Effector CD4-positive, alpha-beta T cell (primary cell): Measurements from ENCODE around the gene CNOT2.
"Not testable (repeated sequence)": the region's sequence is repeated elsewhere in the genome, so short reads cannot be mapped to it uniquely, and the experiment has no call there.

Experiments used
- DNase-seq: peaks from one replicate; pipeline ENCODE4 v3.0.0-alpha.2; 2020

The CNOT2 gene

DNA sequence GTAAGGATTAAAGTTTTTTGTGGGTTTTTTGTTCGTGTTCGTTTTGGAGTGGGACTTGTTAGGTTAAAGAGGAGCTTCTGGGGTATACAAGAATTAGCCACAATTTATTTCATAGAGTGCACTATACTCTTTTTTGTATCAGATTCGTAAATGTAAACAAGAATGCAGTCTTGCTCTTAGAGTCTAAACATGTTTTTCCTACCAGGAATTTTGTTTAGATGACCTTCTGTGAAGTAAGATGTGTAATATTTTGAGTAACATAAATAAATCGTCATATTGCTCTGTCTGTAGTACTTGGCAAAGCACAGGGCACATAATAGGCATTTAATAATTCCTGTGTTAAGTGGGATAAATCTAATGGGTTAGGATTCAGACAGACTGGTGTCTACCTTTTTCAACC is 9.6 kb downstream of the CNOT2 start:
- DNase-seq: no peak

DNA sequence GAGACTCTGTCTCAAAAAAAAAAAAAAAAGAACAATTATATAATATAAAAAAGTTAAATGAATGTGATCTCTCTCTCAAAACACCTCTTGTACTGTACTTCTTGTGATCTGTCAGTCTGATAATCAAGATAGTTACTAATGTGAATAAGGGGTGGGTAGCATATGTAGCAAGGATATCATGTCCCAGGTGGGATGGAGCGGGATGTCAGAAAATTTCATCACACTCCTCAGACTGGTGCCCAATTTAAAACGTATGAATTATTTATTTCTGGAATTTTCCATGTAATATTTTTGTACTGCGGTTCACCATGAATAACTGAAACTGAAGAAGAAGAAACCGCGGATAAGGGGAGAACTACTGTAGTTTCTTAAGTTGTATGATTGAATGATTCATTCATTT is 11.0 kb downstream of the CNOT2 start:
- DNase-seq: no peak

DNA sequence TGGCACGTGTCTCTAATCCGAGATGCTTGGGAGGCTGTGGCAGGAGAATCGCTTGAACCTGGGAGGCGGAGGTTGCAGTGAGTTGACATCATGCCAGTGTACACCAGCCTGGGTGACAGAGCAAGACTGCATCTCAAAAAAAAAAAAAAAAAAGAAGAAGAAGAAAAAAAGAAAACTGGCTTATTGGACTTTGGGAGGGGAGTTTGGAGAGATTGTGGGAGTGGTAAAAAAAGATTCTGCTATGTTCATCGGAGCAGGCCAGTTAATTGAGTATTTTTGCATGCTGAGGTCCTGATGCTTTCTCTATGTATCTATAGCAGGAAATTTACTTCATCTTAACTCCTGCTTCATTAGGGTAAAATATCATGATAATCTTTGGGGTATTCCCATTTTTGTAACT is 11.6 kb downstream of the CNOT2 start:
- no peak for DNase-seq

DNA sequence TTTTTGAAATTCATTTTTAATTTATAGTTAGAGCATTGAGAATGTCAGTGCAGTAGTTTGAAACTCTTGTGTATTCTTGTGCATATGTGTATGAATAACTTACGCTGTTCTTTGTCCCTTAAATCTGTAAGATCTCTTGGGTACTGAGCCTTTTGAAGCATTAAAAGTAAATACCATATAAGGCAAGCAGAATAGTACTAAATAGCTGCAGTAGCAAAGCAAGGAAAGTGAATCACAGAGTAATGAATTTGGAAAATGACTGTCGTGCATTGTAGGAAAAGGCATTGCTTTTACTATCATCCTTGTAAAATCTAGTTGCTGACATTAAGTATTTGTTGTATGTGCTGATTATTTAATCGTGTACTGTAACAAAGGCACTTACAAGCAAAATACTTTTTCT is 12.1 kb downstream of the CNOT2 start:
- DNase-seq: no peak

DNA sequence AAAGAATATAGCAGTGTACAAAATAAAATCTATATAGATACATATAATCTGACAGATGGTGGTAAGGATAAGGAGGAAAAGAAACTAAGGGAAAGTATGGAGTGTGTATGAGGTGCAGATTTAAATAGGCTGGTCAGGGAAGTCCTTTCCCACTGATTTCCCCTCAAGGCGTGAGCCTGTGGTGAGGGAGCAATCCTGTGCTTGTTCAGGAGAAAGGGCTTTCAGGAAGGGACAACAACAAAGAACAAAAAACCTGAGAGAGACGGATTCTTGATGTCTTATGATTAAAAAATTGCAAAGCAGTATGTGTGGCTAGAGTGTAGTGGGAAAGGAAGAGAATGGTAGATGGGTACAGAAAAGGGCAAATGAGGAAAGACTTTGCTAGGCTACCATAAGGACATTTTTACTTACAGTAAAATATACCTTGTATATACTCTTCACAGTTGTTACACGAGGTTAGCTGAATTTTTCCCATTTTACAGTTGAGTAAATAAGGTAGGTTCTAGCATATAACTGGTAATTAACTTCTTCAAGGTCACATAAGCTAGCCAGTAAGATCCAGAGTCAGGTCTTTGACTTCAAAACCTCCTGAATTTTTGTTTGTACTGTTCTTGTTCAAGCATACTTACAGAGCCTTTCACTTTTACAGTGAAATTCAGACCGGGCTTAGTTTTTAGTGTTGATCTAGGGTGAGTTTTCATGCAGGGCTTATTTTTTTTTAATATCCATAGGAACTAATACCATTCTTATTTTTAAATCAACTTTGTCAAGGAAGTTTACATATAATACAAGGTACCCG is 15.6 kb downstream of the CNOT2 start:
- DNase-seq: no peak

DNA sequence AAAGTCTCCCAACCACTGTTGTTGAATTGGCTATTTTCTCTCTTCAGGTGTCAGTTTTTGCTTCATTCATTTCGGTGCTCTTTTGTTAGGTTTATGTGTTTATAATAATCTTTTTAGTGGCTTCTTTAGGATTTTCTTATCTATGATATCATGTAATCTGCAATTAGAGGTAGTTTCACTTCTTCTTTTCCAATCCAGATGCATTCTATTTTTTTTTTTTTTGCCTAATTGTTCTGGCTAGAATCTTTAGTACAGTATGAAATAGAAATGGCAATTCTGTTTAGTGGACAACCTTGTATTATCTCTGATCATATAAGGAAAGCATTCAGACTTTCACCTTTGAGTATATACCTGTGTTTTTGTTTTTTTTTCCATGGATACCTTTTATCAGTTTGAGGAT is 17.4 kb downstream of the CNOT2 start:
- DNase-seq: no peak

DNA sequence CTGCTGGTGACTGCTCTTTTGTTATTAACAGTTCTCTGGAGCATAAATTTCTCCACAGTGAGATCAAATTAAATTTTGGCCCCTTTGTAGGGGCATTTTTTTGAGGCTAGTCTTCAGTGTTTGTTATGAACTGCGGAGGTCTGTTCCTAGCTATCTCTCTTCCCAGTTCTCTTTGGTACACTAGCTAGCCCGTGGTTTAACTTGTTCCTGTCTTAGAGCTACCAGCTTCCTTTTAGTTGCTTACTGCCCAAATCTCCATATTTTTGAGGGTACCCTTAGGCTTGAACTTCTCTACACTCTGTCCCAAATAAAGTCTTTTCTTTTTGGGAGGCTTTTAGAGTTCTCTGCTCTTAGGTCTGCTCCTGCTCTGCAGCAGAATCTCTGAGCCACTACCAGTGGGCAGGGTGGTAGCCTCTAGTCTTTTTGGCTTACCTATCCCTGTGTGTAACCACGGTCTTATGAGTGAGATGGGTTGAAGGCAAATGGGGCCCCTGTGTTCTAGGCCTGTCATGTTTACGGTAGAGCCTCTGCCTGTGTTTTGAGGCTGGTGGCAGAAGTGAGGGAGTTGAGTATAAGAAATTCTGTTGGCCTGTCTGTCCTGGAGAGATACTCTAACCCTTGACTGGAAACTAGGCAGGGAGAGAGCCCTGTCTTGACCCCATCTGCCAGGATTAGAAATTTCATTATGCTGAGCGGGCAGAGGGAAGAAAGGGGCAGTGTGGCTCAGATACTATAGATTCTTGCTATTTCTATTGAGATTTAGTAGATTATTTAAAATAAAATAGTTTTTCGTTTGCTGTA is 21.0 kb downstream of the CNOT2 start:
- DNase-seq: no peak

DNA sequence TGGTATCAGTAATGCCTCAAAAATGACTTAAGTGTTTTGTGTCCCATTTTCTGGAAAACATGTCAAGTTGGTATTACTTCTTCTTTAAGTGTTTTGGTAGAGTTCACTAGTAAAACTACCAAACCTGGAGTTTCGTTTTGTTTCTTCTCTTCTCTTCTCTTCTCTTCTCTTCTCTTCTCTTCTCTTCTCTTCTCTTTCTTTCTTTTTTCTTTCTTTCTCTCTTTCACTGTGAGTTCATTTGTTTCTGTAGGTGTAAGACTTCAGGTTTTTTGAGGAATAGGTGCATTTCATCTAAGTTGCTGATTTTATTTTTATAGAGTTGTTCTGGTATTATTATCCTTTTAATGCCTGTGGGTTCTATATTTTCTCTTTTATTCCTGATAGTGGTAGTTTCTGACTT is 21.9 kb downstream of the CNOT2 start:
- DNase-seq: no peak

DNA sequence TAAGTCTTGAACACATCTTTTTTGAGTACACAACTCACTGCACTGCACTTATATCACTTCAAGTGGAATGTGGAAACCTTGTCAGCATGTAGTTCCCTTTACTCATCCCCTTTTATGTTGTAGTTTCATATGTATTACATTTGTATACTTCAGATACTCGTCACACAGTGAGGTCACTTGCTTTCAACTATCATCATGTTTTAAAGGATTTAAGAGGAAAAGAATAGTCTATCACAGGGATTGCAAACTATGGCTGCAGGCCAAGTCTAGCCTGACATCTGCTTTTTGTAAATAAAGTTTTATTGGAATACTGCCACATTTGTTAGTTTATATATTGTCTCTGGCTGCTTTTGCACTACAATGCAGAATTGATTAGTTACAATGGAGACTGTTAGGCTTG is 24.3 kb downstream of the CNOT2 start:
- no peak for DNase-seq

DNA sequence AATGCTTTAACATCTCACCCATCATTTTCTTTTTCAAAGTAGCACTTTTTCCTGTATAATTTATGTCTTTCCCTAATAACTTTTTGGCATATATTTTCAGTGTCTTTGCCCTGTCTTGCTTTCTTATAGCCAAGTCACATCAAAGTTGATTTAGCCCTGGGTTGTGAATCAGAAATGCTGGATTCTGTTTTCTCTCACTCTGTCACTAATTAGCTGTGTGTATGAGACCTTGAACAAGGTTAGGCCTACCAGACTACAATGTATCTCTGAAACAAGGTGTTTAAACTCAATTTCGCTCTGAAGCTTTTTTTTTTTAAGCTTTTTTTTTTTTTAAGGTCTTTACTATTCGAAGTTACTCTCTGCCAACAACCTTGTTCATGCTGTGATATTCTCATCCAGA is 25.7 kb downstream of the CNOT2 start:
- DNase-seq: no peak

DNA sequence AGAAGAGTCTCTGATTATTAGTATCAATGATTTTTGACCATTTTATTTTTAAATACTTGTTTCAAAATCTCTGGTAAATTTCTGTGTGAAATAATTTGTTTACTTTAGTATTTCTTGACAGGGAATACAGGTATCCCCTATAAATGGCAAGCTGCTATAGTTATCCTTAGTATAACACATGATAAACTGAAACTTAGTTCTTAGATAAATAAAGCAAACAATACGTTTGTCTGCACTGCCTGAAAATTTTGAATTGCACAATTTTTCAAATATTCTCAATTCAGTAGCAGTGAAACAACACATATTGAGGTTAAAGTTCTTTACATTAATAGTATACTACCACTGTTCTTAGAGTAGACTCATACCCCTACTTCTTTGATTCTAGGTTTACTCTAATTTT is 26.9 kb downstream of the CNOT2 start:
- no peak for DNase-seq

DNA sequence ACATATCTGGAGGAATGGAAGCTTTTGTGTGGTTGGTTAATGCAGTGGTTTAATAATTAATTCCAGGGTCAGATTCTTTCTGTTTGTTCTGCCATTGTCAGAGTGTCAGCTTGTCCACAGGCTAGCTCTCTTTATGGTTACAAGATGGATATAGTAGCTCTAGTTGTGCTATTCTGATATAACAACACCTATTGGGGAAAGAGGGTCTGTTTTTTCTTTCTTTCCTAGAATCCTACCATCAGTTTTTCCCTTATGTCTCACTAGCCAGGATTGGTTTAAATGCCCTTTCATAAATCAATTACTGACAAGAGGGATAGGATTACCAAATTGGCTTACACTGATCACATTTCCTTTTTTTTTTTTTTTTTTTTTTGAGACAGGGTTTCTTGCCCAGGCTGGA is 27.8 kb downstream of the CNOT2 start:
- DNase-seq: no peak

DNA sequence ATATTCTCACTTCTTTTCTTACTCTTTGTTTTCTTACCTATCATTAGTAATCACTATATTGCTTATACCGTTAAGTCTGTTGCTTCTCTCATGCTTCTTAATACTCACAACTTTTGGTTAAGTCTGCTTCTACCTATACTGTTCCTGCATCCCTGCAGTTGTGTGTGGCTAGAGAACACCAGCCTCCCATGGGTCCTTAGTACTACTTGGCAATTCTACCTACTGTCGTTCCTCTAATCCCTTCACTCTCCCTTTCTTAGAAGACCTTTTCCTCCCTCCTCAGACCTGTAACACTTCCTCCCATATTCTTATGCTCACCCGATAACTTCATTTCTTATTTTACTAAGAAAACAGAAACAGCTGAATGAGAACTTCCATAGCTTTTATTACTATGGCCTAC is 29.3 kb downstream of the CNOT2 start:
- no peak for DNase-seq

DNA sequence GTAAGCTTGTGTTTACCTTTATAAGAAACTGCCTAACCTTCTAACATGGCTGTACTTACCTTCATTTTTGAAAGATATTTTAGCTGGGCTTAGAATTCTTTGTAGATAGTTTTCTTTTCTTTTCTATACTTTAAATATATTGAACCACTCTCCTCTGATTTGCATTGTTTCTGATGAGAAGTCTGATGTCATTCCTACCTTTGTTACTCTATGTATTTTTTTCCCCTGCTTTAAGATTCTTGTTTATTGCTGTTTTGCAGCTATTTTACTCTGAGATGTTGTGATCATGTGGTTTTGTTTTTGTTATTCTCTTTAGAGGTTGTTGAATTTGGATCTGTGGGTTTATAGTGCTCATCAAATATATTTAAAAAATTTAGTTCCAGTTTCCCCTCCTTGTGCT is 31.8 kb downstream of the CNOT2 start:
- no peak for DNase-seq

DNA sequence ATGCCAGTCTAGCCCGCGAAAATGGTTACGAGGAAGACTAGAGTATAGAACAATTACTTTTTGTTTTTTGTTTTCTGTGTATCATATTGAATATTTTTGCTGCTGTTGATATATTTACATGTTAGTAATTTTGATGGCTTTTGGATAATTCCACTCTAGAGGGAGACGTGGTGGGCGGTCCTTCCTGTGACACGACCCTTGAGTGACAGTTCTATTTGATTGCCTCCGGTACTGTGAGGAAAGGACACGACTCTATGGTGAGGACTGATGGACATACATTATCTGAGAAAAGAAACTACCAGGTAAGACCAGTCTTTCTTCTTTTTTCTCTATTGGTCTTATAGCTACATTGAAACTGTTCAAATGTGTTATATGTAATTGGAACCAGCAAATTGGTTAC is 34.7 kb downstream of the CNOT2 start:
- DNase-seq: no peak

DNA sequence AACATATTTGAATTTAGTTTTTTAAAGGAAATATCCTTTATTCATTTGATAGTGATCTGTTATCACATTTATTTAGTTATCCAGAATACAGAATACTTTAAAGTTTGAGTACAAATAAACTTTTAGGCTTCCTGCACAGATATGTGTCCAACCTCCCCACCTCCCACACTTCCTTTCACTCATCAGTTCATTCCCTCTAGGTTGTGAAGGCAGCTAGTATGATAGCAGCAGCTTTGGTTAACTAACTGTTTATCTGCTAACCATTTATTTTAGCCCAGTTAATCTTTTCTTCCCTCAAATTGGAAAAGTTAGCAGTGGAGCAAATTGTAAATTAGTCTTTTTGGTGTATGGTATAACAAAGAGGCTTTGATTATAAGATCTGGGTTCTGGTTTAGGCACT is 35.7 kb downstream of the CNOT2 start:
- no peak for DNase-seq

DNA sequence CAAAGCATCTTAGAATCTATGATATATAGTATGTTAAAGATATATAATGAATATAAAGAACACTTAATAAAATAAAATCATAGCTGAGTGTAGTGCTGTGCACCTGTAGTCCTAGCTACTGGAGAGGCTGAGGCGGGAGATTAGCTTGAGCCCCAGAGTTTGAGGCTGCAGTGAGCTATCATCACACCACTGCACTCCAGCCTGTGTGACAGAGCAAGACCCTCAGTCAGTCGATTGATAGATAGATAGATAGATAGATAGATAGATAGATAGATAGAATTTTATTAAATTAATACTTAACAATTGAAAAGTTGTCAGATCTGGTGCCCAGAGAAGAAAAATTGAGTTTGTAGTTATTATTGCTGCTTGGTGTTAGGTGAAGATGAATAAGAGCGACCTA is 40.0 kb downstream of the CNOT2 start:
- no peak for DNase-seq

DNA sequence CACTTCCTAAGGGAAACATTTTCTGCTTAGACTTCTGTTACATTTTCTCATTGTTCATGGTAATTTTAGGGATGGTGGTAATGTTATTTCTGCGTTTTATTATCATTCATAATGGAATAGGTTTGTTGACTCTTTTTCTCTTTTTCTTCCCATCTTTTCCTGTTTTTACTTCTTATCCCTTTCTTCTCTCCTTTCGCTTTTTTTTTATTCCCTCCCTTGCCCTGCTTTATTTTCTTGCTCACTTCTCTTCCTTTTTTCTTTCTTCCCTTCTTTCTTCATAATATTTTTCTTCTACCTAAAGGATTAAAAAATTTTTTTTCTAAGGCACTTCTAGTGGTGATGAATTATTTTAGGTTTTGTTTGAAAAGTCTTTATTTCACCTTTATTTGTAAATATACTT is 45.6 kb downstream of the CNOT2 start:
- no peak for DNase-seq

DNA sequence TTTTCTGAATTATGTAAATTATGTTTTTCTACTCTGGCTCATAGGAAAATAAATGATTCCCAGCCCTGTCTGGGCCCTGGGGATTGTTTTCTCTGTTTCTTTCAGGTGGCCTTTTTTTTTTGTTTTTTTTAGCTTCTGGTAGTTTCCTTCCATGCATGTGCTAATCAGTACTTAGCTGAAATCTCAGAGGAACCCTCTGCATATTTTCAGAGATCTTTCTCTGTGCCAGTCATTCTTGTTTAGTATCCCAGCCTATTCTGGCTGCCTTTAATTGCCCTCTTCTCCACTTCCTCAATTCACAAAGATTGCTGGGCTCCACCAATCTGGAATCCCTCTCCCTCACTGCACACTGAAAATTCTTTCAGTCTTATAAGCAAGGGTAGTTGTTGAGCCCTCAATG is 46.9 kb downstream of the CNOT2 start:
- DNase-seq: no peak

DNA sequence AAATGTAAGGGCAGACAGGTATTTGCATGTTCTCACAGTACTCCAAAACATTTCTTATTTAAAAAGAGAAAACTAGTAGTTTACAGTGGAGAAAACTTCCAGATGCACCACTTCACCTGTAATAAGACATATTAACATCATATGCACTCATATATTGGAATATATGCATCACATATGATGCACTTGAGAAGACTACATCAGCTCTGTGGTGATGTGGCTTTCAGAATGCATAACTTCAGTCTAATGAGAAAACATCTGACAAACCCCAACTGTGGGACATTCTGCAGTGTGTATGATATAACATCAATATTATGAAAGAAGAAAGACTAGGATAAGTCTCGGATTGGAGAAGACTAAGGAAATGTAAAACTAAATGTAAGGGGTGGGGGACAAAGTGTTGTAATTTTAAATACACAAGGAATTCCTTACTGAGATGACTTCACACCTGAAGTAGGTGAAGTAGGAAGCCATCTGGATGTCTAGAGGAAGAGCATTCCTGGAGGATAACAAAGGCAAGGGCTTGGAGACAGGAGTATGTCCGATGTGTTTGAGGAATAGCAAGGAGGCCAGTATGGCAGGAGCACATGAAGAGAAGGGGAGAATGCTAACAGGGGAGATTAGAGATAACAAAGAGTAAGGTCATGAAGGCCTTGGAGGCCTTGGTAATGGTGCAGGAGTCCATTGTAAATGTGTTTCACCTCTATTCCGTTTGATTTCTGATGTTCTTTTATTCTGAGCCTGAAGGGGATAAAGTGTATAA is 49.0 kb downstream of the CNOT2 start:
- no peak for DNase-seq

DNA sequence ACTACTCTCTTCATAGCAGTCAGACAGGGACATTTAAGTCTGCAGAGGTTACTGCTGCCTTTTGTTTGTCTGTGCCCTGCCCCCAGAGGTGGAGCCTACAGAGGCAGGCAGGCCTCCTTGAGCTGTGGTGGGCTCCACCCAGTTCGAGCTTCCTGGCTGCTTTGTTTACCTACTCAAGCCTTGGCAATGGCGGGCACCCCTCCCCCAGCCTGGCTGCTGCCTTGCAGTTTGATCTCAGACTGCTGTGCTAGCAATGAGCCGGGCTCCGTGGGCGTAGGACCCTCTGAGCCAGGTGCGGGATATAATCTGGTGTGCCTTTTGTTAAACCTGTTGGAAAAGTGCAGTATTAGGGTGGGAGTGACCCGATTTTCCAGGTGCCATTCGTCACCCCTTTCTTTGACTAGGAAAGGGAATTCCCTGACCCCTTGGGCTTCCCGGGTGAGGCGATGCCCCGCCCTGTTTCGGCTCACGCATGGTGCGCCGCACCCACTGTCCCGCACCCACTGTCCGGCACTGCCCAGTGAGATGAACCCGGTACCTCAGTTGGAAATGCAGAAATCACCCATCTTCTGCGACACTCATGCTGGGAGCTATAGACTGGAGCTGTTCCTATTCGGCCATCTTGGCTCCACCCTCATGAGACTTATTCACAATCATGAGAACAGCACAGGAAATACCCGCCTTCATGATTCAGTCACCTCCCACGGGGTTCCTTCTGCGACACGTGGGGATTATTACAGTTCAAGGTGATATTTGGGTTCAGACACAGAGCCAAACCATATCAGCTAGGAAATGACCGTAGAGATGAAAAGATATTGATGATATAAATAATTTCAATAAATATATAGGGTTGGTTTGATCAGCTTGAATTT is 61.7 kb downstream of the CNOT2 start:
- not testable (repeated sequence) for DNase-seq

DNA sequence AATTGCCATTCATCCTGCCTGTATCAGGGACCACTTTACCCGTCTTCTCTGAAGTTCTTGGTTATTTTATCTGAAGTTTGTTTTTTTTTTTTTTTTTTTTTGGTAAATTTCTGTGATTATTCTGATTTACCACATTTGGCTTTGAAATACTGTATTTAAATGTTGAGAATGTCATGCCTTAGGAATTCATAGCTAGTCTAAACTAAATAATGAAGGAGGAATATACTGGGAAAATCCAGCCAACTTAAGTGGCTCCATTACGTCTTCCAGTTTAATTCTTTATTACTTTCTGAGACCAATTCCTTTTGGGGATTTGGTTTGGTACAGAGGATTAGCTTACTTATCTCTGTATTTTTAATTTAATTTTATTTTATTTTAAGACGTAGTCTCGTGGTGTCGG is 62.6 kb downstream of the CNOT2 start:
- no peak for DNase-seq

DNA sequence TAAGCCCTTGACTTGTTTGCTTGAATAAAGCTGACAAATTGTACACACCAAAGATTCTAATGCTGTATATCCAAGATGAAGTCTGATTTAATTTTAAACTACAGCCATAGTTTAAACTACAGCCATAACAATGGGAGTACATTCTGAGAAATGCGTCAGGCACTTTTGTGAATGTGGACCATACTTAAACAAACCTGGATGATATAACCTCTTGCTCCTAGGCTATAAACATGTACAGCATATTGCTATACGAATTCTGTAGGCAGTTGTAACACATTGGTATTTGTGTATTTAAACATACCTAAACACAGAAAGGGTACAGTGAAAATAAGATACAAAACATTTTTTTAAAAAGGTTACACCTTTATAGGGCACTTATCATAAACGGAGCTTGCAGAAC is 63.4 kb downstream of the CNOT2 start:
- DNase-seq: no peak
